ENCODE measurements around the gene ABCD3.

Gene ABCD3

DNA sequence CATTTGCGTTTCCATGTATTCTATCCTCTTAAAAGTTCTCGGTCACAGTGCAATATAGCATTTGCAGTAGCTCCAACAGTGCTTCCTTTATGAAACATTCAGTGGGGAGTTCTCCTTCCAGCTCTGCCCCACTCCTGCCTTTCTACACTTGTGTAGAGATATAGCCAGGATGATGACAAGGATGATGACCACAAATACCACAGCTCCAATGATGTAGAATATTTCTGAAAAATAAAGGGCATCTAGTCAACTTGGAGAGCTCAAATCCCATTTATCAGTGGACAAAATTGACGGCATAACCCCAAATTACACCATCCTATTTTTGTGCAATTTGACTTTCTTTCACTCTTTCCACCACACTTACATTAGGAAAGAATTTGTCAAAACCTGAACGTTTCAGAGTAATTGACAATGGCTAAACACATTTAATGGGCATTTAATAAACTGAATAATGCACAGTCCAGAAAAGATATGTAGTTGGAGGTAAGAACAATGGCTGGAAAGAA lies 112.2 kb downstream of the ABCD3 start:
- POLR2A ChIA-PET: no interaction called here
- CTCF ChIA-PET: interaction anchor here (0.8 to 3.1 kb wide), 4 partner anchors 9 to 274 kb away, joined by 3 to 11 read pairs (median 3); no protein-coding TSS in a partner anchor
- TF ChIP-seq, protein P1, sequence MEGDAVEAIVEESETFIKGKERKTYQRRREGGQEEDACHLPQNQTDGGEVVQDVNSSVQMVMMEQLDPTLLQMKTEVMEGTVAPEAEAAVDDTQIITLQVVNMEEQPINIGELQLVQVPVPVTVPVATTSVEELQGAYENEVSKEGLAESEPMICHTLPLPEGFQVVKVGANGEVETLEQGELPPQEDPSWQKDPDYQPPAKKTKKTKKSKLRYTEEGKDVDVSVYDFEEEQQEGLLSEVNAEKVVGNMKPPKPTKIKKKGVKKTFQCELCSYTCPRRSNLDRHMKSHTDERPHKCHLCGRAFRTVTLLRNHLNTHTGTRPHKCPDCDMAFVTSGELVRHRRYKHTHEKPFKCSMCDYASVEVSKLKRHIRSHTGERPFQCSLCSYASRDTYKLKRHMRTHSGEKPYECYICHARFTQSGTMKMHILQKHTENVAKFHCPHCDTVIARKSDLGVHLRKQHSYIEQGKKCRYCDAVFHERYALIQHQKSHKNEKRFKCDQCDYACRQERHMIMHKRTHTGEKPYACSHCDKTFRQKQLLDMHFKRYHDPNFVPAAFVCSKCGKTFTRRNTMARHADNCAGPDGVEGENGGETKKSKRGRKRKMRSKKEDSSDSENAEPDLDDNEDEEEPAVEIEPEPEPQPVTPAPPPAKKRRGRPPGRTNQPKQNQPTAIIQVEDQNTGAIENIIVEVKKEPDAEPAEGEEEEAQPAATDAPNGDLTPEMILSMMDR (IDR thresholded peaks at IDR 0.05; ENCODE audit: control extremely low read depth, extremely low read depth, low read depth, missing control alignments): no peak
- DNase-seq (ENCODE audit: extremely low spot score): no peak

DNA sequence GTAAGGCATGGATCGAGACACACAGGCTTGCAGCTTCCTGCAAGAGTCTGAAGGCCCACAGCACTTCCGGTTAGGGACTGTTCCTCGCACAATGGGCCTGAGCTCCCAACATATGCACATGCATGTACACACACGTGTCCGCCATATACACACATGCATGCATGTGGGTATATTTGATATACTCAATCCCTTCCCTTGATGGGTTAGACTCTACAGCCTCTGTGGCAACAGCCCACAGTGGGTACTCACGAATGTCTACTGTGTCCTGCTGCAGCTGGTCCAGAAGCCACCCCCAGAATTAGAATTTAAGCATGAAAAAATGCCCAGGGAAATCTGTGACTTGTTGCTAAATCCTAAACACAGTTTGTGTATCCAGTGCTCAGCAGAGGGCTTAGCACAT lies 113.5 kb downstream of the ABCD3 start:
- POLR2A ChIA-PET: no interaction called here
- TF ChIP-seq, protein P1 (IDR thresholded peaks at IDR 0.05; ENCODE audit: control extremely low read depth, extremely low read depth, low read depth, missing control alignments): no peak
- DNase-seq (ENCODE audit: extremely low spot score): no peak
- CTCF ChIA-PET: interaction anchor here (3.1 kb wide), 1 partner anchor 10 kb away, joined by 11 read pairs; no protein-coding TSS in a partner anchor

DNA sequence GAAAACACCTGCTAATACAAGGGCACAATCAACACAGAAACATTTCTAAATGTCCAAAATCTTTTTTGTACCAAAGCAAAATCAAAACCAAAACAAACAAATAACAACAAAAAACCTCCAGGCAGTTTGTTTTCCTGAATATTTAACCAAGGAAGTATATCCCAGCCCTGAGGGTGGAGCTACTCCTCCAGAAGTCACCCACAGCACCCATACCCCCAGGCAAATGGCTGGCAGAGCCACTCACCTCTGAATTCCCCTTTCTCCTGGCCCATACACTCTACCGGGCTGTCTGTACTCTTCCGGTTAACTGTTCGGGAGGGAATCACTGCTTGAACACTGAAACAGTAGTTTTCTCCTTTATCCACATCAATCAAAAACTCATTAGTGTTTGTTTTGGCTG lies 113.9 kb downstream of the ABCD3 start:
- POLR2A ChIA-PET: no interaction called here
- DNase-seq (ENCODE audit: extremely low spot score): no peak
- CTCF ChIA-PET: interaction anchor here (1.4 to 3.1 kb wide), 2 partner anchors 10 to 11 kb away, joined by 3 to 11 read pairs; no protein-coding TSS in a partner anchor
- TF ChIP-seq, protein P1 (IDR thresholded peaks at IDR 0.05; ENCODE audit: control extremely low read depth, extremely low read depth, low read depth, missing control alignments): no peak

DNA sequence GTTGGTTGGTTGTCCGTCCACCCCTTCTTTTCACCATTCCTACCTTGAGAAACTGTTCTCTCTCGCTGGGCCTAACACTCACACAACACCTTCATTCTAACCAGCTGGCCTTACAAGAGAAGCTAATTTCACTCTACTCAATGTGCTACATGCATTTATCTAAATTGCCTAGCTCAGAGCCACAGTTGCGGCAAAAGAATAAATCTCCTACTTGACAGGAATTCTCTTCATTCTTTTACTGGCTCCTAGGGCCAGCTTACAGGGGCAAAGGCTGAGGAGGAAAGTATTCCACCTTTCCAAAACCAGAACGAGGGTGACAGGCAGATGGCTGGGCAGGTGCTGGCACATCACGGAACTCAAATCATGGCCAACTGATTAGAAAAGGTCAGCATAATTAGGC lies 116.9 kb downstream of the ABCD3 start:
- TF ChIP-seq, protein P1 (IDR thresholded peaks at IDR 0.05; ENCODE audit: control extremely low read depth, extremely low read depth, low read depth, missing control alignments): no peak
- ChIA-PET CTCF (no interaction called here), POLR2A (no interaction called here)
- DNase-seq (ENCODE audit: extremely low spot score): no peak

DNA sequence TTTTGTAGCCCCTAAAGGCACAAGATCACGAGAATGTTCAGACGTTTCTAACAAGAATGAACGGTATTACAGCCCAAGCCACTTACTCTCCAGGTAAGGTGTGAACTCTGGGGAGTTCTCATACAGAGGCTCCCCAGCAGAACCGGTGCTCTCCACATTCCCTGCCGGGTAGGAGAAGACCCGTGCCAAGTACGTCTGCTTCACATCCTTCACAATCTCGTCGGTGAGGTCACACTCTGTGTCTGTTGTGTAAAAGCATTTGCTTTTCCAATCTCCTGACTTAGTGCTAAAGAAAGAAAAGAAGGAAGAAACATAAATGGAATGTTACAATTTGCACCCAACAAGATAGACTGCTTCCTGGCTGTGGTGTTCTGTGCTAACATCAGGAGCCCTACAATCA lies 117.7 kb downstream of the ABCD3 start:
- TF ChIP-seq, protein P1 (IDR thresholded peaks at IDR 0.05; ENCODE audit: control extremely low read depth, extremely low read depth, low read depth, missing control alignments): no peak
- DNase-seq (ENCODE audit: extremely low spot score): no peak
- POLR2A ChIA-PET: no interaction called here
- CTCF ChIA-PET: no interaction called here

DNA sequence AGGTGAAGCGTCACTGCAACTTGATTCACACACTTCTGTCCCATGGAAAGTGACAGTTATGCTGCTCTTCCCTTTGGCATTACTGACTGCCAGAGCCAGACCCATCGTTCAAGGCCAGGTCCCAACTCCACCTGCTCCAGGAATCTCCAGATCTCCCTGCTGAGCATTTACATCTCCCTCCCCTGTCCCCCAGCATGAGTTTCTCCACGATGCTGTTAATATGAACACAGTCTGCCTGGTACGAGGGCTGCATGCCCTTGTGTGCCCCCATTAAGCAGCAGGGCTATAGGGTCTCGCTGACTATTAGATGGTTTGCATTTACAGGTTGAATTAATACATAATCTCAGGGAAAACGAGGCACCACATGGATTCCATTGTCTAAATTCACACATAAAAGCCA lies 119.1 kb downstream of the ABCD3 start:
- CTCF ChIA-PET: no interaction called here
- TF ChIP-seq, protein P1 (IDR thresholded peaks at IDR 0.05; ENCODE audit: control extremely low read depth, extremely low read depth, low read depth, missing control alignments): no peak
- no peak for DNase-seq (ENCODE audit: extremely low spot score)
- POLR2A ChIA-PET: no interaction called here
